NB4 (cell line): ENCODE results near the gene GNAT1.

Experiments
- CTCF ChIP-seq: IDR thresholded peaks from one replicate; pipeline ENCODE4 v1.5.1; 2012; ENCODE audit warnings: low read depth, low read length
- MAX ChIP-seq: IDR thresholded peaks from 2 replicates; pipeline ENCODE4 v1.6.1; 2011; ENCODE audit warnings: low read depth, low read length
- MYC ChIP-seq: IDR thresholded peaks from 2 replicates; pipeline ENCODE4 v1.6.1; 2011; ENCODE audit warnings: low read depth, low read length
- POLR2A ChIP-seq: IDR thresholded peaks from 2 replicates; pipeline ENCODE4 v1.6.1; 2011; ENCODE audit warnings: mild to moderate bottlenecking; ENCODE audit not compliant: insufficient read length; ENCODE audit errors: extremely low read depth

- no peak for TF ChIP-seq POLR2A
- TF ChIP-seq CTCF: no peak
- no peak for TF ChIP-seq MYC
- no peak for TF ChIP-seq MAX
Observed at GRCh38 chr3:50245251-50245745, 53.9 kb downstream of the GNAT1 start.
